Measurements from ENCODE around the gene HSPB8. TPM values are rescaled to one million over a fixed set of nuclear protein-coding genes. Genes with fewer than 3 reads are reported as not detected.

Gene HSPB8
- polyA plus RNA-seq, 1 donor from 2014 or later, result not detected

DNA sequence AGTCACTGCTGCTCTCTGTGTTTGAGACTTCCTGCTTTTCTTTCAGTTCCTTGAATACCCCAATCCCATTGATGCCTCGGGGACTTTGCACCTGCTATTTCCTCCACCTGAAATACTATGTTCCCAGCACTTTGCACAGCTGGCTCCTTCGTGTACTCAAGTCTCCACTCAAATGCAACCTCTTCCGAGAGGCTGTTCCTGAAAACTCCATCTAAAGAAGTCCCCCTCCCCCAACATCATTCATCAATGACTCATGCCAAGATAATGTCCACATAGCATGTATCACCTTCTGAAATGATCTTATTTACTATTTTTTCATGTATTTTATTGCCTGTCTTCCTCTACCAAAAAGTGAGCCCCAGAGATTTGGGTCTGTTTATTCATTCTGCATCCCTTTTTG is 48.6 kb downstream of the HSPB8 start:
- no peaks in the 10 kb centered on the region for H3K36me3 ChIP-seq (ENCODE audit: insufficient read depth, low read length)
- no peaks in the 10 kb centered on the region for H3K27me3 ChIP-seq (ENCODE audit: insufficient read depth, low read depth, low read length)
- H3K9me3 ChIP-seq (ENCODE audit: low read length), result no peaks in the 10 kb centered on the region
- no peaks in the 10 kb centered on the region for H3K9me2 ChIP-seq (ENCODE audit: insufficient read depth, low read length)
- H3K4me2 ChIP-seq (ENCODE audit: low read length), result no peak overlapping the region
- no peak overlapping the region for H3K9ac ChIP-seq (ENCODE audit: low read length)
- H3K4me3 ChIP-seq (ENCODE audit: low read length), result no peak overlapping the region
- TF ChIP-seq TAF1 (IDR thresholded peaks at IDR 0.05; ENCODE audit: low read depth), result no peak
- TF ChIP-seq, protein P1, sequence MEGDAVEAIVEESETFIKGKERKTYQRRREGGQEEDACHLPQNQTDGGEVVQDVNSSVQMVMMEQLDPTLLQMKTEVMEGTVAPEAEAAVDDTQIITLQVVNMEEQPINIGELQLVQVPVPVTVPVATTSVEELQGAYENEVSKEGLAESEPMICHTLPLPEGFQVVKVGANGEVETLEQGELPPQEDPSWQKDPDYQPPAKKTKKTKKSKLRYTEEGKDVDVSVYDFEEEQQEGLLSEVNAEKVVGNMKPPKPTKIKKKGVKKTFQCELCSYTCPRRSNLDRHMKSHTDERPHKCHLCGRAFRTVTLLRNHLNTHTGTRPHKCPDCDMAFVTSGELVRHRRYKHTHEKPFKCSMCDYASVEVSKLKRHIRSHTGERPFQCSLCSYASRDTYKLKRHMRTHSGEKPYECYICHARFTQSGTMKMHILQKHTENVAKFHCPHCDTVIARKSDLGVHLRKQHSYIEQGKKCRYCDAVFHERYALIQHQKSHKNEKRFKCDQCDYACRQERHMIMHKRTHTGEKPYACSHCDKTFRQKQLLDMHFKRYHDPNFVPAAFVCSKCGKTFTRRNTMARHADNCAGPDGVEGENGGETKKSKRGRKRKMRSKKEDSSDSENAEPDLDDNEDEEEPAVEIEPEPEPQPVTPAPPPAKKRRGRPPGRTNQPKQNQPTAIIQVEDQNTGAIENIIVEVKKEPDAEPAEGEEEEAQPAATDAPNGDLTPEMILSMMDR (IDR thresholded peaks at IDR 0.05; ENCODE audit: poor library complexity, severe bottlenecking), result no peak
- TF ChIP-seq RAD21 (conservative IDR thresholded peaks at IDR 0.05), result no peak
- no peak for TF ChIP-seq SMC3 (conservative IDR thresholded peaks at IDR 0.05; ENCODE audit: poor library complexity)
- no peak for TF ChIP-seq REST (IDR thresholded peaks at IDR 0.05; ENCODE audit: borderline replicate concordance)
- no peak for TF ChIP-seq EP300 (conservative IDR thresholded peaks at IDR 0.05; ENCODE audit: poor library complexity, severe bottlenecking)
- TF ChIP-seq EZH2 (IDR thresholded peaks at IDR 0.05; ENCODE audit: borderline replicate concordance, insufficient read depth, low read length, poor library complexity, severe bottlenecking), result no peak
- no peak for TF ChIP-seq MXI1 (conservative IDR thresholded peaks at IDR 0.05; ENCODE audit: poor library complexity, severe bottlenecking)
- TF ChIP-seq POLR2AphosphoS5 (IDR thresholded peaks at IDR 0.05), result no peak
- H3F3A ChIP-seq (ENCODE audit: insufficient read depth, low read length, poor library complexity, severe bottlenecking), result no peaks in the 10 kb centered on the region
- no peak overlapping the region for H2AFZ ChIP-seq (ENCODE audit: low read depth, low read length)
- H3K79me2 ChIP-seq (replicated peaks; ENCODE audit: insufficient read depth, low read length), result no peaks in the 10 kb centered on the region
- H4K20me1 ChIP-seq (ENCODE audit: insufficient read depth), result no peaks in the 10 kb centered on the region
- no peak overlapping the region for H3K27ac ChIP-seq (ENCODE audit: low read length)

DNA sequence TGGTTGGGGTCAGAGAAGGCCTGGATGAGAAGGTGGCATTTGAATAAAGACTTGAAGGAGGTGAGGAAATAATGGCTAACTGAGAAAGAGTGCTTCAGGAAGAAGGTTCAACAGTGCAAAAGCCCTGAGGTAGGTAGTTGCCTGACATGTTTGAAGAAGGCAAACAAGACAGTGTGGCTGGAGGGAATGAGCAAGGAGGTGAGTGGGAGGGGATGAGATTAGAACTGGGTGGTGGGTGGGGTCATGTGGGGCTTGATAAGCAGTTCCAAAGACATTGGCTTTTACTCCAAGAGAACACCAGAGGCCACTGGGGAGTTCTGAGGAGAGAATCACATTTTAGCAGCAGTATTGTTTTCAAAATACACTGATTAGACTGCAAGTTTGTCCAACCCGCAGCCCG is 50.5 kb downstream of the HSPB8 start:
- no peaks in the 10 kb centered on the region for H3K9me2 ChIP-seq (ENCODE audit: insufficient read depth, low read length)
- no peak overlapping the region for H3K27ac ChIP-seq (ENCODE audit: low read length)
- no peaks in the 10 kb centered on the region for H3K79me2 ChIP-seq (replicated peaks; ENCODE audit: insufficient read depth, low read length)
- no peak overlapping the region for H3K4me3 ChIP-seq (ENCODE audit: low read length)
- no peak overlapping the region for H3K9ac ChIP-seq (ENCODE audit: low read length)
- H3K9me3 ChIP-seq (ENCODE audit: low read length), result no peaks in the 10 kb centered on the region
- no peak for TF ChIP-seq RAD21 (conservative IDR thresholded peaks at IDR 0.05)
- TF ChIP-seq, protein P1 (IDR thresholded peaks at IDR 0.05; ENCODE audit: poor library complexity, severe bottlenecking), result no peak
- TF ChIP-seq EP300 (conservative IDR thresholded peaks at IDR 0.05; ENCODE audit: poor library complexity, severe bottlenecking), result no peak
- TF ChIP-seq REST (IDR thresholded peaks at IDR 0.05; ENCODE audit: borderline replicate concordance), result no peak
- TF ChIP-seq SMC3 (conservative IDR thresholded peaks at IDR 0.05; ENCODE audit: poor library complexity), result no peak
- no peak for TF ChIP-seq POLR2AphosphoS5 (IDR thresholded peaks at IDR 0.05)
- no peak for TF ChIP-seq MXI1 (conservative IDR thresholded peaks at IDR 0.05; ENCODE audit: poor library complexity, severe bottlenecking)
- no peak for TF ChIP-seq TAF1 (IDR thresholded peaks at IDR 0.05; ENCODE audit: low read depth)
- no peak for TF ChIP-seq EZH2 (IDR thresholded peaks at IDR 0.05; ENCODE audit: borderline replicate concordance, insufficient read depth, low read length, poor library complexity, severe bottlenecking)
- no peaks in the 10 kb centered on the region for H3F3A ChIP-seq (ENCODE audit: insufficient read depth, low read length, poor library complexity, severe bottlenecking)
- H4K20me1 ChIP-seq (ENCODE audit: insufficient read depth), result no peaks in the 10 kb centered on the region
- H3K4me2 ChIP-seq (ENCODE audit: low read length), result no peak overlapping the region
- no peak overlapping the region for H2AFZ ChIP-seq (ENCODE audit: low read depth, low read length)
- H3K27me3 ChIP-seq (ENCODE audit: insufficient read depth, low read depth, low read length), result no peaks in the 10 kb centered on the region
- no peaks in the 10 kb centered on the region for H3K36me3 ChIP-seq (ENCODE audit: insufficient read depth, low read length)
